Measurements from ENCODE around the gene MTG1.
"Not testable (repeated sequence)": the region's sequence is repeated elsewhere in the genome, so short reads cannot be mapped to it uniquely, and the experiment has no call there.

Gene MTG1

GRCh38 chr10:133359554-133359971 is 34.4 kb upstream of the MTG1 start:
- peak; percentile 39 for DNase-seq

DNA sequence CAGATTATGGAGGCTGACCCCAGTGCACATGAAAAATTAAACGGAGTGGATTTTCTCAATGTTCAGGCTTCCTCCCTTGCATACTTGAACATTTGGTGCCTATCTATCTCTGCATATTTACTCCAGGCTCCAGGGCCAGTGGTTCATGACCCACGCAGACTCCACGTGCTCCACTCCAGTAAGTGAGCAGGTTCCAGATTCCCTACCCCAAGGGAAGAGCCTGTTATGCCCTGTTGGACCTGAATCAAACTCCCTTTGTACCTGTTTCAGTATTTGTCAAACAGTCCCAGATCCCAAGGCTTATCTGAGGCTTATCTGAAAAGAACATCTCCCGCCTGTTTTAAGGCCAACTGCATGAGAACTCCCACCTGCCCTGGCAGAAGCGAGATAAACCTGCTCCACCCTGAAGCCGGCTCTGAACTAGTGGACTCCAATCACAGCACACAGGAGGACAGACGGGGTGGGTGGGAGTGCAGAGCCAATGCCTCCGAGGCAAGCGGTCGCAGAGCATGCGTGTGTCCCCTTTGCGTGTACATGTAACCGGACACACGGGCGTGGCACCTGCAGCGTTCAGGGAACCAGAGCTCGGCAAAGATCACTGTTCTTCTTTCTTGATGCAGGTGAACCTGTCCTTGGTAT is 33.9 kb upstream of the MTG1 start:
- no peak for DNase-seq

GRCh38 chr10:133361227-133361626 is 32.7 kb upstream of the MTG1 start:
- no peak for DNase-seq

GRCh38 chr10:133361773-133362441 is 32.0 kb upstream of the MTG1 start:
- DNase-seq = no peak

GRCh38 chr10:133362846-133363245 is 31.1 kb upstream of the MTG1 start:
- DNase-seq = no peak

DNA sequence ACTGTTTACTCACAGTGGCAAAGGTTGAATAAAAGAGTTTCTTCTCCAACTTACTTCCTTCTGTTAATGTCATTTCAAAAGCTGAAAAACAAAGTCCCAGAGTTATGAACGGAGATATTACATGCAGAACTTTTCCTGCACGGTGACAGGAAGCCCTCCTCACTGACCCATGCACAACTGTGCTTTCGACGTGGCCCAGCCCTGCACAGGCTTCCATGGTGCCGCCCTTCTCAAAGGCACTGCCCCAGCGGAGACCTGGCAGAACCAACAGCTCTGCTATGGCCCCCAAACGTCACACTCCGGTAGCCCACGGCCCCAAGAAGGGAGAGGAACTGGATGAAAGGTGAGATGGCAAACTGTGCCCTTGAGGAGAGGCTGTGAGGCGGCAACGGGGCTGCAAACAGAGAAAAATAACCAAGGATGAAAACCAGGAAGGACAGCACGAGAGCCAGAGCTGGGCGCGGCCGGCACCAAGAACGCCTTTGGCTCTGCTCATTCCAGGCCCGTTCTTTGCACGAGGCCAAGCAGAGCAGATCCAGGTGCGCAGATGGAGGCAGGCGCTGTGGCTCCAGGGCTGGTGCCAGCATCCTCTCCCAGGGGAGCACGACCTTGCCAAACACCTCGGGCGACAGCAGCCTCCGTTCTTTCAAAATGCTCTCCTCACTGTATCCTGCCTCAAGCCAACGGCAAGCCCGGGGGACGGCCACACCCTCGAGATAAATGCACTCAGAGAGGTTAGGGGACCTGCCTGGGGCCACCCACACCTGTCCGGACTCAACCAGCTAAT is 29.1 kb upstream of the MTG1 start:
- peak; percentile 32 for DNase-seq

DNA sequence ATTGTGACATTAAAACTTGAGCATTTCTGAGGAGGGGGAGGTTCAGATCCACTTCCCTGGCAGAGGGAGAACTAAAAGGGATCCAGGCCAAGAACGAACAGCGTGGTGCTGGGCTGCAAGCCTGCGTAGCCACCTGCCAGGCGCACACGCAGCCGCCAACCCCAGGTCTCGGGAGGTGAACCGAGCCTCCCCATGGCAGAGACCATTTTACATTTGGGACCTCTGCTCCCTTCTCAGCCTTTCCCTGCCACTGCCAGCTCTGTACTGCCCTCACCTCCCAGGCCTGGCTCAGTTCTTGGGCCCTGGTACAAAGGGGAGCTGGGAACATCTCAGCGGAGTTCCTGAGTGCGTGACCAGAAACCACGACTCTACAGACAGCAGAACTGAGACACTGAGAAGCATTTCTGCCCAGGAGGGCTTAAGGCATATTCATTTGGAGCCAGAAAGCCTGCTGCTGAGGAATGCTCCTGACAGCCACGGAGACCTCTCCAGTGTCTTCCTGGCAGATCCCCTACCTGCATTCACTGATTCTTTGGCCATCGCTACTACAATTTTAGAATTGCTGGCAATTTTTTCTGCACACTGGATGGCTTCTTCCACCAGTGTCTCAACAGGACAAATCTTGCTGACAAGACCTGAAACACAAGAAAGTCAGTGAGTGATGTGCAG is 28.4 kb upstream of the MTG1 start:
- no peak for DNase-seq

GRCh38 chr10:133366130-133366478 is 27.9 kb upstream of the MTG1 start:
- no peak for DNase-seq

GRCh38 chr10:133366751-133367150 is 27.2 kb upstream of the MTG1 start:
- no peak for DNase-seq

- DNase-seq = not testable (repeated sequence)
Measured at GRCh38 chr10:133367461-133367860, 26.5 kb upstream of the MTG1 start.

DNA sequence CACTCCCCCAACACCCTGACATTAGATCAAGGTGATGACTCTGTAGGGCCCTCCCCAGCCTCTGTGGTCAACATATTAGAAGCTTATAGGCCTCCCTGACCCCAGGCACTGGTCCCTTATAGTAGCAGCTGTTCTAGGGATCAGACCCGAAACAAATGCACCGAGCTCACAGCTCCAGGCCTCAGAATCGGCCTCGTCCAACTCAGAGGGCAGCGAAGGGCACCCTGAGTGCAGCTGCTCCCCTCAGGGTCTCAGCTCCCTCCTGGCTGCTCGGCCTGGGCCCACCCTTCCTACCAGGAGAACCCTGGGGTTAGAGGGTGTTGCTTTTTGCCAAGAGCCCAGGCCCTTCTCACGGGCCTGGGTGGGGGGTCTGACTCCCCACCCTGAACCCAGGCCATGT is 25.8 kb upstream of the MTG1 start:
- DNase-seq = no peak

DNA sequence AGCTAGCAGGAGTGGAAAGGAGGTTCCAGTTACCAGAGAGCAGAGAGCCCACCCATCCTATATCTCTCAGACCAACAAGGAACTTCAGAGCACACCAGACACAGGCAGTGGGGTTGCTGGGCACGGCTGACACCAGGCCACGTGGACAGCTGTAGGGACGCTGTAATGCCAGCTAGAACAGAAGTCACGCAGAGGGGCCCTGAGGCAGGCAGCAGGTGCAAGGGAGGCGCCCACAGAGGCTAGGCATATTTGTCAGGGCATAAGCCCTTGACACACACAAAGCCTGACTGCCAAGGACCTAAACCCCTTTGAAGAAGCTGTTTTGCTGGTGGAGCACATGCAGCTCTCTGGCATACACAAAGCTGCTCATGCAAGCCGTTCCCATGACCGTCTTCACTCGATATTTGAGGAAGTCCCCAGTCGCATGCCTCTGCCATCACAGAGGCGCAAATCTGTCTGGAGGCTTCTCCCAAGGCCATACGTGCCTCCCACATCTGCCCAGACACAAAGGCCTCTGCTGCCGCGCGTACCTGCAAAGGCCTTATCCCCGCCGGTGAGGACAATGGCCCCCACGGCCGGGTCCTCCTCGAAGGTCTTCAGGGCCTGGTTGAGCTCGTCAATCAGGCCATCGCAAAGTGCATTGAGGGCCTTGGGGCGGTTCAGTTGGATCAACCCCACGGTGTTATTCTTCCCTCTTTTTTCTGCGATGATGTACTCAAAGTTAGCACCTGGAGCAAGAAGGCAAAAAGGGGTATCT is 23.7 kb upstream of the MTG1 start:
- DNase-seq = no peak

- DNase-seq = no peak
Measured at GRCh38 chr10:133372507-133372906, 21.4 kb upstream of the MTG1 start.

GRCh38 chr10:133373174-133374090 is 20.5 kb upstream of the MTG1 start, which contains the start of gene ECHS1:
ECHS1 (minus strand) TSS chr10:133373354; CDS start chr10:133373333, 21 bp downstream.
- peak; percentile 88 for DNase-seq

- no peak for DNase-seq
Measured at GRCh38 chr10:133375357-133376115, 18.4 kb upstream of the MTG1 start.

GRCh38 chr10:133376183-133376582 is 17.8 kb upstream of the MTG1 start:
- not testable (repeated sequence) for DNase-seq

DNA sequence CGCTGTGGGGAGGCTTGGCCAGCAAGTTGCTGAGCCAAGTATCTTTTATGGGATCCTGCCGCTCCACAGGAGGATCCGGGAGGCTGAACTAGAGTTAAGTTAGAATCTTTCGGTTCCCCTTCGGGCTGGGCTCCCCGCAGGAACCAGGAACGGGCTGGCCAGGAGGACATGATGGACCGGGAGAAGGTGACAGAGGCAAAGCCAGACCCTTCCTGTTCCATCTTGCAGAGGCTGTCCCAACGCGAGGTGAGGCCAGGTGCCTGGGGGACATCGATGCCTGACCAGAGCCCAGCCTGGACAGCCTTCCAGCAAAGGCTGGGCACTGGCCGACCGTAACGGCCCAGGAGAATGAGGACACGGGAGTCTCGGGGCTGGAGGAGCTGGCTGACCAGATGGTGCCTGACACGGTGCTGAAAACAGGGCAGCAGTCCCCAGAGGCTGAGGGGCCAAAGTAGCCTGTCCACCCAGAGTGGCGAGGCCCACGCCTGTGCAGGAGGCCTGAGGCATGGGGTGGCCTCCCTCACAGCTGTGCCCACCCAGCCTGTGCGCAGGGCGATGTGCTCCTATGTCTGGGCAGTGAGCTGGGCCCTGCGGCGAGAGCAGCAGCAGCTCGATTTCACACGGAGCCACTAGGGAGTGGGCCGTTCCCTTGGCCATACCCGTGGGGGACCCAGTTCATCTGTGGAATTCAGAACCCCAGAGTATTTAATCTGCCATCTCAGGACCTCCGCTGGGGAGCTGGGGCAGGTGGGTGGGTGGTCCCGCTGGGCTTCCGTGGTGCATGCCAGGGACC is 16.7 kb upstream of the MTG1 start:
- no peak for DNase-seq

- DNase-seq = no peak
Measured at GRCh38 chr10:133377818-133378250, 16.1 kb upstream of the MTG1 start.

DNA sequence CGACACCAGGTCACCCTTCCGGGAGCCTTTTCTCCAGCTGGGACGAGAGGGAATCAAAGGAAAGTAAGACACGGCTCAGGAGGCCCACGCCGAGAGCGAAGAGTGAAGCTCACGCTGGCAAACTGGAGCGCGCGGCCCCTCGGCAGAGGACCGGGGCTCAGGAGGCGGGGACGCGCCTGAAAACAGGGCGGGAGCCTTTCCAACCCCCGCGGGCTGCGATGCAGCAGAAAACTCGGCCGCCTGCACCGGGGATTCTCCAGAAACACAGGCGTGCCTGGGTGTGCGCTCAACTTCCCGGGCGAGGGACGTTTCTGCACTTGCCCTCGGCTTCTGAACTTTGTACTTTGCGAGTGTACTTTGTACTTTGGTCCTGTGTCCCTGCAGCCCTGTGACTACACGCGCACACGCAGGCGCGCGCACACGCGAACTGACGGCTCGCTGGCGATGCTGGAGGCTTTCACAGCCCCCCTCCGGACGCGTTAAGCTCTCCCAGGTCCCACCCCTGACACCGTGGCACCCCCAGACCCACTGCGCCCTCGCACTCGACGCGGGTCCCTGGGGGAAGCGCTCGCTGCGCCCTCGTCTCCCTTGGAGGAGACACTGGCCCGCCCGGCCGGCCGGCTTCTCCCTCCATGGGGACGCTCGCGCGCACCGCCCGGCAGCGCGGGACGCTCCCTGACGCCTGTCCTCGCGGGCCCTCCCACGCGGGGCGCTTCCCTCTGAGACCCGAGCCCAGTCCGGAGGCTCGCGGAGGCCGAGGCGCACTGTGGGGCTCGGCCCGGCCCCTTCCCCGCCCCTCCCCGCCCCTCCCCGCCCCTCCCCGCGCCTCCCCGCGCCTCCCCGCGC is 15.5 kb upstream of the MTG1 start:
- DNase-seq = no peak
